DND-41 (cell line): ENCODE measurements around the gene TFB1M.

Experiments
- CTCF ChIP-seq: IDR thresholded peaks from 2 replicates; pipeline ENCODE4 v1.5.1; 2012; ENCODE audit warnings: borderline replicate concordance, low read length, moderate library complexity, mild to moderate bottlenecking; ENCODE audit not compliant: poor library complexity, severe bottlenecking; ENCODE audit errors: extremely low read depth
- EZH2 ChIP-seq: IDR thresholded peaks from 3 replicates; pipeline ENCODE4 v1.6.1; 2012; ENCODE audit warnings: borderline replicate concordance, low read depth, mild to moderate bottlenecking, moderate library complexity, low read length, inconsistent platforms; ENCODE audit not compliant: severe bottlenecking

DNA sequence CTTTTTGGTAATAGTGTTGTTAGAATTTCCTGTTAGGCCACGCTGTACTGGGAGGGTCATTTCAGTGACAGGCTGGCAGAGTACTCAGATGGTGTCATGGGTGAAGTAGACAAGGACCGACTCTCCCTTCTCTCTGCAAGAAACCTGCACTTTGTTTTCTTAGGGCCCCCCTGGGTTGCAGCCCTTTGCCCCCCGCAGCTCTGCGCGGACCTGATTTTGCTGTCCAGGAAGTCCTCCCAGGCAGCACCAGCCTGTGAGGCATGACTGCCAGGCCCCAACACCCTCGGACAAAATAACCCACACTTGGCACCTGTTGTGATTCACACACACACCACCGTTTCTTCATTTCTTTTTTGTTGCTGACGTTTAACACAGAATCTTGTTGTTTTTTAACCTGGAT is 72.3 kb downstream of the TFB1M start:
- TF ChIP-seq CTCF, result no peak
- TF ChIP-seq EZH2, result no peak
